A549 treated with CpdA at 1 μM for 4 hours (cell line): ENCODE data around the gene SLC4A1AP. TPM values are rescaled to one million over a fixed set of nuclear protein-coding genes. Genes with fewer than 3 reads are reported as not detected.

ENCODE experiments used
- total RNA-seq: library from RNA; stranded (reverse); fragments of 200-300 nt; extraction: Qiagen RNA extraction; gene quantifications from 5 replicates; pipeline ENCODE4 v1.2.3, GENCODE V29; 2022; ENCODE audit warnings: low read depth

SLC4A1AP gene
- total RNA-seq, result 28.9 to 38.0 TPM (median 32.9 TPM) in 5 replicates

DNA sequence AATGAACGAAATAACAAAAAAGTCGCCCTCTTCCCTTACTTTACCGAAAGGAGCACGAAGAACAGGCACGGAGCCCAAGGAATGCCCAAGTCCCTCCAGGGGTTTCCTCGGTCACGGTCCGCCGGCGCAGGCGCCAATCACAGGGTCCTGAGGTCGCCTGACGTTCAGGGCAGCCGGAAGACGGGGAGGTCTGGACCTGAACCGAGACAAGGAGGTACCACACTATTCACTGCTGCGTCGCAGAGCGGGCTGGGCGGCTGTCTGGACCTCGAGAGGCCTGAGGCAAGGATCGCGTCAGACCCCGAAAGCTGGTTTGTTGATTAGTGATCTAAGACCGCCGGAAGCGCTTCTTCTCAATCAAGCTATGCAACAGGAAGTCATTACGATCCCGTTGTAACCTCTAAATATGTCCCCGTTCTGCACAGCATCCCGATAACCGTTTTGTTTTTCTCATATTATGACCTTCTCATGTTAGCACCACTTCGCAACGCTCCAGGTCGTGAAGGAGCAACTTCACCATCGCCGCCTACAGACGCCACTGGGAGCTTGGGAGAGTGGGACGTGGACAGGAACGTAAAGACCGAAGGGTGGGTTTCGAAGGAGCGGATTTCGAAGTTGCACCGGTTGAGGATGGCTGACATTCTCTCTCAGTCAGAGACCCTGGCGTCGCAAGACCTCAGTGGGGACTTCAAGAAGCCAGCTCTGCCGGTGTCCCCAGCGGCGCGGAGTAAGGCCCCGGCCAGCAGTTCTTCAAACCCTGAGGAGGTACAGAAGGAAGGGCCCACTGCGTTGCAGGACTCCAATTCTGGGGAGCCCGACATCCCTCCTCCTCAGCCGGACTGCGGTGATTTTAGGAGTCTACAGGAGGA, at the start of gene SLC4A1AP, which contains the start of gene SUPT7L:
SLC4A1AP (plus strand) TSS at position 605 of the 869 bp plus-strand sequence; CDS start at position 631, 26 bp downstream.
SUPT7L (minus strand) TSS at position 330 of the 869 bp plus-strand sequence. CDS start 1,422 bp downstream, outside the sequence.

GRCh38 chr2:27628767-27629709, 34.7 kb upstream of the SLC4A1AP start, which contains the start of the genes CCDC121 and GPN1:
Gene CCDC121 (minus strand): TSS chr2:27629012. CDS start chr2:27627799, 1,213 bp downstream.
Gene GPN1 (plus strand): TSS chr2:27629050. CDS start chr2:27629059, 9 bp downstream.

Other genes with a start within 250 kb of the SLC4A1AP start
- 130 to 142 TPM (median 141 TPM) in 5 replicates for gene NRBP1, start 235.3 kb upstream of the SLC4A1AP start, total RNA-seq
- gene KRTCAP3, start 221.5 kb upstream of the SLC4A1AP start, total RNA-seq, result 0.37 to 1.5 TPM (median 0.70 TPM) in 5 replicates
- gene IFT172, start 174.1 kb upstream of the SLC4A1AP start, total RNA-seq, result 9.8 to 12.3 TPM (median 10.6 TPM) in 5 replicates
- gene FNDC4, start 168.7 kb upstream of the SLC4A1AP start, total RNA-seq, result 3.3 to 4.6 TPM (median 4.0 TPM) in 5 replicates
- 0.15 to 0.91 TPM (median 0.33 TPM) in 5 replicates for gene GCKR, start 167.1 kb upstream of the SLC4A1AP start, total RNA-seq
- 13.6 to 18.2 TPM (median 16.8 TPM) in 5 replicates for gene ZNF512, start 80.8 kb upstream of the SLC4A1AP start, total RNA-seq
- gene CCDC121, start 34.9 kb upstream of the SLC4A1AP start, total RNA-seq, result 3.1 to 3.7 TPM (median 3.5 TPM) in 5 replicates
- 54.6 to 60.9 TPM (median 57.7 TPM) in 5 replicates for gene GPN1, start 34.8 kb upstream of the SLC4A1AP start, total RNA-seq
- gene SUPT7L, start 275 bp upstream of the SLC4A1AP start, total RNA-seq, result 27.2 to 35.0 TPM (median 33.3 TPM) in 5 replicates
- gene MRPL33, start 107.8 kb downstream of the SLC4A1AP start, total RNA-seq, result 292 to 519 TPM (median 317 TPM) in 5 replicates
- 6.7 to 8.4 TPM (median 7.8 TPM) in 5 replicates for gene RBKS, start 226.5 kb downstream of the SLC4A1AP start, total RNA-seq
- 42.4 to 48.1 TPM (median 44.6 TPM) in 5 replicates for gene BABAM2, start 226.8 kb downstream of the SLC4A1AP start, total RNA-seq